Hepatocyte (in vitro differentiated cells): ENCODE results near the gene PTPRT. TPM values are rescaled to one million over a fixed set of nuclear protein-coding genes. Genes with fewer than 3 reads are reported as not detected.

Experiments
- DNase-seq: peaks from one replicate; pipeline ENCODE4 v3.0.0-alpha.2; 2016; ENCODE audit warnings: low spot score
- H2AFZ ChIP-seq: fragments of 200-600 bp; sonication (generic); 2 replicates; pipeline ENCODE4 v1.6.0; 2016; ENCODE audit warnings: antibody characterized with exemption, mild to moderate bottlenecking
- H3K27ac ChIP-seq: fragments of 200-600 bp; sonication (generic); 2 replicates; pipeline ENCODE4 v1.5.1; 2016; ENCODE audit warnings: mild to moderate bottlenecking
- H3K27me3 ChIP-seq: fragments of 200-600 bp; sonication (generic); 2 replicates; pipeline ENCODE4 v1.6.1; 2016
- H3K36me3 ChIP-seq: fragments of 200-600 bp; sonication (generic); replicated peaks from 2 replicates; pipeline ENCODE4 v1.5.1; 2016; ENCODE audit warnings: low read depth; ENCODE audit not compliant: insufficient read depth
- H3K4me1 ChIP-seq: fragments of 200-600 bp; sonication (generic); 2 replicates; pipeline ENCODE4 v1.5.1; 2016; ENCODE audit warnings: mild to moderate bottlenecking, moderate library complexity; ENCODE audit not compliant: insufficient read depth
- H3K4me2 ChIP-seq: fragments of 200-600 bp; sonication (generic); 2 replicates; pipeline ENCODE4 v1.6.0; 2016
- H3K4me3 ChIP-seq: fragments of 200-600 bp; sonication (generic); 2 replicates; pipeline ENCODE4 v1.5.1; 2016; ENCODE audit warnings: mild to moderate bottlenecking
- H3K79me2 ChIP-seq: fragments of 200-600 bp; sonication (generic); 2 replicates; pipeline ENCODE4 v1.6.0; 2017; ENCODE audit warnings: mild to moderate bottlenecking
- H3K9me2 ChIP-seq: fragments of 200-600 bp; sonication (generic); replicated peaks from 2 replicates; pipeline ENCODE4 v1.6.0; 2017; ENCODE audit warnings: mild to moderate bottlenecking; ENCODE audit not compliant: insufficient read depth
- H3K9me3 ChIP-seq: fragments of 200-600 bp; sonication (generic); 2 replicates; pipeline ENCODE4 v1.5.1; 2016; ENCODE audit warnings: low read depth, mild to moderate bottlenecking
- H4K20me1 ChIP-seq: fragments of 200-600 bp; sonication (generic); 2 replicates; pipeline ENCODE4 v1.6.0; 2016; ENCODE audit warnings: mild to moderate bottlenecking; ENCODE audit not compliant: insufficient read depth, poor library complexity, severe bottlenecking
- EZH2 ChIP-seq: fragments of 200-600 bp; sonication (generic); IDR thresholded peaks from 2 replicates; pipeline ENCODE4 v1.6.1; 2016; ENCODE audit warnings: antibody characterized with exemption, mild to moderate bottlenecking, borderline replicate concordance
- EZH2phosphoT487 ChIP-seq: fragments of 200-600 bp; sonication (generic); IDR thresholded peaks from one replicate; pipeline ENCODE4 v1.6.1; 2018; ENCODE audit warnings: antibody characterized with exemption, mild to moderate bottlenecking, low read depth, moderate library complexity; ENCODE audit not compliant: unreplicated experiment, severe bottlenecking
- WGBS: methylation state at CpG from one replicate; pipeline ENCODE4 v1.1.6; 2016; ENCODE audit warnings: low lambda C conversion rate; ENCODE audit errors: missing lambda C conversion rate; 5-methylcytosine and 5-hydroxymethylcytosine counted together
- polyA plus RNA-seq: library from polyadenylated mRNA; unstranded; fragments of >200 nt; fragmentation: Nextera tagmentation; extraction: Ambion mirVana; gene quantifications from 2 replicates; pipeline ENCODE4 v1.2.1, GENCODE V29; 2016
- total RNA-seq: library from RNA; depleted of rRNA; stranded (reverse); fragments of >200 nt; gene quantifications from 2 replicates; pipeline ENCODE4 v1.2.3, GENCODE V29; 2014
- TF ChIP-seq, protein P1 (sequence below): fragments of 200-600 bp; sonication (generic); IDR thresholded peaks from 2 replicates; pipeline ENCODE4 v1.5.1; 2016; ENCODE audit warnings: antibody characterized with exemption, mild to moderate bottlenecking; ENCODE audit not compliant: poor library complexity

Gene PTPRT
- total and polyA plus RNA-seq, 2 experiments from 2014 or later, result 0.47 to 0.83 TPM

DNA sequence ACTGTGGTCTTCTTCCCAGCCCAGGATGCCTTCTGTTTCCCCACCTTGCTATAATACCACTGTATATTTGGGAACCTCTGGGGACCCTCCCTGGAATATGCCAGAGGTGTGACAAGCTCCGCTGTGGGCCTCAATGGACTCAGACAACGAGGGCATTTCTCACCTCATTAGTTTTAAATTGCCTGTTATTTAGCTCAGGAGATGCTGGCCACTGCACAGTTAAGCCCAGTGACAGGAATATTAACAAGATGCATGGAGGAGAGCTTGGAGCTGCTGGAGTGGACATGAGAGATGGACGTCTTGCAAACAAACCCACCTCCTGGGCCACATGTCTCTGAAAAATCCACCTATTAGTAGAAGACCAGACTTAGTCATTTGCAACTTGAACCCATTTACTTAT, 1136.4 kb downstream of the PTPRT start:
- Histone ChIP-seq H2AFZ (no peak overlapping the region), H3K4me2 (no peak overlapping the region), H3K4me1 (no peaks in the 10 kb centered on the region), H3K9me2 (no peaks in the 10 kb centered on the region), H4K20me1 (no peaks in the 10 kb centered on the region), H3K4me3 (no peak overlapping the region), H3K79me2 (no peaks in the 10 kb centered on the region), H3K9me3 (no peaks in the 10 kb centered on the region), H3K36me3 (no peaks in the 10 kb centered on the region), H3K27ac (no peak overlapping the region), H3K27me3 (no peaks in the 10 kb centered on the region)
- no peak for DNase-seq
- 71% methylated on average over 3 of the region's 3 CpGs for WGBS
- TF ChIP-seq EZH2phosphoT487 (no peak), EZH2 (no peak)
- TF ChIP-seq, protein P1, sequence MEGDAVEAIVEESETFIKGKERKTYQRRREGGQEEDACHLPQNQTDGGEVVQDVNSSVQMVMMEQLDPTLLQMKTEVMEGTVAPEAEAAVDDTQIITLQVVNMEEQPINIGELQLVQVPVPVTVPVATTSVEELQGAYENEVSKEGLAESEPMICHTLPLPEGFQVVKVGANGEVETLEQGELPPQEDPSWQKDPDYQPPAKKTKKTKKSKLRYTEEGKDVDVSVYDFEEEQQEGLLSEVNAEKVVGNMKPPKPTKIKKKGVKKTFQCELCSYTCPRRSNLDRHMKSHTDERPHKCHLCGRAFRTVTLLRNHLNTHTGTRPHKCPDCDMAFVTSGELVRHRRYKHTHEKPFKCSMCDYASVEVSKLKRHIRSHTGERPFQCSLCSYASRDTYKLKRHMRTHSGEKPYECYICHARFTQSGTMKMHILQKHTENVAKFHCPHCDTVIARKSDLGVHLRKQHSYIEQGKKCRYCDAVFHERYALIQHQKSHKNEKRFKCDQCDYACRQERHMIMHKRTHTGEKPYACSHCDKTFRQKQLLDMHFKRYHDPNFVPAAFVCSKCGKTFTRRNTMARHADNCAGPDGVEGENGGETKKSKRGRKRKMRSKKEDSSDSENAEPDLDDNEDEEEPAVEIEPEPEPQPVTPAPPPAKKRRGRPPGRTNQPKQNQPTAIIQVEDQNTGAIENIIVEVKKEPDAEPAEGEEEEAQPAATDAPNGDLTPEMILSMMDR, result no peak

DNA sequence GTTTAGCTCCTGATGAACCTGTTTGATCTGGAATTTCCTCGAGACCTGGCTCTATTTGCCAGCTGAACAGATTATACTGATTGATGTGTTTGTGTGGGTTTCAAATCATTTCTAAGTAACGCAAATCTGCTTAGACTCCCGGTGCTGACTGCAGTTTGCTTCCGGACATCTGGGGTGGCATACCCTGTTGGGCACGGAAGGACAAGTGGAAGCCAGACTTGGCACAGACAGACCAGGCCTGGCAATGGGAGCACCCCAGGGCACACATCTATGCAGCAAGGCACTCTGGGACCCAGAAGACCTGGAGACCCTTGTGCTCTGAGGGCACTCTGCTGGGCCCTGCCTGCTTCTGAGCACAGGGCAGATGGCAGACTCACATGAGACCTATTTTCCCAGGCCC, 1137.8 kb downstream of the PTPRT start:
- no peaks in the 10 kb centered on the region for H3K36me3 ChIP-seq
- no peaks in the 10 kb centered on the region for H3K27me3 ChIP-seq
- no peak for DNase-seq
- H4K20me1 ChIP-seq, result no peaks in the 10 kb centered on the region
- H3K4me2 ChIP-seq, result no peak overlapping the region
- H3K9me2 ChIP-seq, result no peaks in the 10 kb centered on the region
- no peaks in the 10 kb centered on the region for H3K4me1 ChIP-seq
- H3K4me3 ChIP-seq, result no peak overlapping the region
- WGBS, result 77% methylated on average over 5 of the region's 5 CpGs
- TF ChIP-seq, protein P1, result no peak
- TF ChIP-seq EZH2phosphoT487 (no peak), EZH2 (no peak)
- H3K79me2 ChIP-seq, result no peaks in the 10 kb centered on the region
- no peaks in the 10 kb centered on the region for H3K9me3 ChIP-seq
- H3K27ac ChIP-seq, result no peak overlapping the region
- no peak overlapping the region for H2AFZ ChIP-seq

DNA sequence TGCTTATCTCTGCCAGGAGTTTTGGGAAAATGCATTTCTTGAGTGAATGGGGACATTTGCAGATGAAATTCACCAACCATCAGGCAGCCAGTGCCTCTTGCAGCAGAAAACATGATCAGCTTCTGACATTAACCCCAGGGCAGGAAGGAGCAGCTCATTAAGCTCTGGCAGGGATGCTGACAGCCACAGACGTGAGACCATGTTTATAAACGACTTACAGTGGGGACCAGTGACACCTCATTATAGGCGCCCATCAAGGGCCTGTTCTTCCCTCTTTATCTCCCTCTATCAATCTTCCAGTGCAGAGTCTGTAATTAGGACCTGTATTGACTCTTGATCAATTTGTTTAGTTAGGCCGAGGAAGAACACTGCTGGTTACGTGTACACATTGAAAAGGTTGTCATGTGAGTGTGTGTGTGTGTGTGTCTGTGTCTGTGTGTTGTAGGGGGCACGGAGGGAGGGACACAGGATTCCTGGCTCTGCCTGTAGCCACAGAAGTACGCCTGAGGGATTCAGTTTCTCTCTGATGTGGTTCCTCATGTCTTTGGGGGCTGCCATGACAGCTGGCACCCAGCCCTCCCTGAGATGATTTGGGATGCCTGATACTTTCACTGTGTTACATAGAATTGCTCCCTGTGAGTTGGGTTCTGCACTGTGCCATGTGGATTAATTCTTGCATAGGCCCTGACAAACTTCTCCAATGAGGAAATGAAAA, 1143.2 kb downstream of the PTPRT start:
- Histone ChIP-seq H3K36me3 (no peaks in the 10 kb centered on the region), H3K27ac (no peak overlapping the region), H4K20me1 (no peaks in the 10 kb centered on the region), H3K9me3 (no peaks in the 10 kb centered on the region), H3K4me3 (no peak overlapping the region), H3K9me2 (no peaks in the 10 kb centered on the region), H3K4me2 (no peak overlapping the region), H3K4me1 (no peaks in the 10 kb centered on the region), H3K79me2 (no peaks in the 10 kb centered on the region), H3K27me3 (no peaks in the 10 kb centered on the region), H2AFZ (no peak overlapping the region)
- TF ChIP-seq EZH2 (no peak), EZH2phosphoT487 (no peak)
- TF ChIP-seq, protein P1, result no peak
- 60% methylated on average over 7 of the region's 7 CpGs for WGBS
- DNase-seq, result no peak
